Measurements from ENCODE around the gene LHFPL3. TPM values are rescaled to one million over a fixed set of nuclear protein-coding genes. Genes with fewer than 3 reads are reported as not detected.
"Not testable (repeated sequence)": the region's sequence is repeated elsewhere in the genome, so short reads cannot be mapped to it uniquely, and the experiment has no call there.

LHFPL3 gene
- polyA plus RNA-seq, 1 donor = not detected

DNA sequence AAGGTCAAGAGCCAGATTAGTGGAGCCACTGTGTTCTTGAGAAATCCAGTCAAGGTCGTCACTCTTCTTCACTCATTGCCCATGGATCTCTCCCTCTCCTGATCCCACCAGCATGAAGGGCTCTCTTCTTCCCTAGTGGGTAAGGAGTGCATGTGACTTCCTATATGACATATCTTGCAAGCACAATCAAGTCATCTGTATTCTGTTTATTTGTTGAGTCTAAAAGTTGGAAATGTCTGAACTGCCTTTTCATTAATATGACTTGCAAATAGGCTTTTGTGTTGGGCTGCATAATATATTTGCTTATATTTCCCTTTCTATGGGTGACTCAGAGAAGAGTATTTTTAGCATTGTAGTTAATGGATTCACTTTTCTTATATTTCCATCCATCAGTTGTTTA lies 371.9 kb downstream of the LHFPL3 start:
- no peak for DNase-seq

- DNase-seq = not testable (repeated sequence)
These were observed 392.6 kb downstream of the LHFPL3 start for GRCh38 chr7:104721027-104721426.

GRCh38 chr7:104723001-104723400 lies 394.6 kb downstream of the LHFPL3 start:
- DNase-seq = no peak

DNA sequence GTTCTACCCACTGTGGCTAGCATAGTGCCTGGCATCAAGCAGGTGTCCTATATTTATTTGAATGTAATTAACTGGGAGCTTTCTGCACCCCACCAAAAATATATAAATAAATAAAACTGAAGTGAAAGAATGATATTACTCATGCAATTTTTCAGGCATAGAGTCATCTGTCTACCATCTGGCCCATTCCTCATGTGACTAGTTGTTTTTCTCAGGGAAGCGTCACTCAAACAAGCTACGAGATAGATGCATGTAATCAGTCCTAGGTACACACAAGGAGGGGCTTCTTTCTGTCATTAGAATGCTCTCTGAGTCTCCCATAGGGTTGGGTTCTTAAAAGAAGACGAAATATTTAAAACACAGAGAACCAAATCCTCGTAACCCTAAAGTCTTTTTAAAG lies 430.1 kb downstream of the LHFPL3 start:
- DNase-seq = no peak

- DNase-seq = no peak
These were observed 433.5 kb downstream of the LHFPL3 start for GRCh38 chr7:104761892-104762291.

DNA sequence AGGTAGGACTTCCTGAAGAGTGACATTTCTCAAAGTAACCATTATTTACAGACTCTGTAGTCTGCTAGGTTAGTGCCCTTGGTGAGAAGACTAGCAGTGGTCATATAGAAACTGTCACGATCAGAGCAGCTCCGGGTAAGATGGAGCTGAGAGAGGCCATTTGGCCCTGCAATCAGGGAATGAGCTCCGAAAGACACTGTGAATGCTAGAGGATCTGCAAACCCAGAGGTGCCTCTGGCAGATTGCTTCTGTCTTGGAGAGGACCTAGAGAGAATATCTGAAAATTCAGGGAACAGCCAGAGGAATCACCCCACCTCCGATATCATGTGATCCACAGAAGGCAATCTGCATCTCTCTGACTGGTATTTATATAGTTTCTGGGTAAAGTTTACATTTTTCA lies 438.7 kb downstream of the LHFPL3 start:
- no peak for DNase-seq

GRCh38 chr7:104767826-104768536 lies 439.6 kb downstream of the LHFPL3 start:
- no peak for DNase-seq

DNA sequence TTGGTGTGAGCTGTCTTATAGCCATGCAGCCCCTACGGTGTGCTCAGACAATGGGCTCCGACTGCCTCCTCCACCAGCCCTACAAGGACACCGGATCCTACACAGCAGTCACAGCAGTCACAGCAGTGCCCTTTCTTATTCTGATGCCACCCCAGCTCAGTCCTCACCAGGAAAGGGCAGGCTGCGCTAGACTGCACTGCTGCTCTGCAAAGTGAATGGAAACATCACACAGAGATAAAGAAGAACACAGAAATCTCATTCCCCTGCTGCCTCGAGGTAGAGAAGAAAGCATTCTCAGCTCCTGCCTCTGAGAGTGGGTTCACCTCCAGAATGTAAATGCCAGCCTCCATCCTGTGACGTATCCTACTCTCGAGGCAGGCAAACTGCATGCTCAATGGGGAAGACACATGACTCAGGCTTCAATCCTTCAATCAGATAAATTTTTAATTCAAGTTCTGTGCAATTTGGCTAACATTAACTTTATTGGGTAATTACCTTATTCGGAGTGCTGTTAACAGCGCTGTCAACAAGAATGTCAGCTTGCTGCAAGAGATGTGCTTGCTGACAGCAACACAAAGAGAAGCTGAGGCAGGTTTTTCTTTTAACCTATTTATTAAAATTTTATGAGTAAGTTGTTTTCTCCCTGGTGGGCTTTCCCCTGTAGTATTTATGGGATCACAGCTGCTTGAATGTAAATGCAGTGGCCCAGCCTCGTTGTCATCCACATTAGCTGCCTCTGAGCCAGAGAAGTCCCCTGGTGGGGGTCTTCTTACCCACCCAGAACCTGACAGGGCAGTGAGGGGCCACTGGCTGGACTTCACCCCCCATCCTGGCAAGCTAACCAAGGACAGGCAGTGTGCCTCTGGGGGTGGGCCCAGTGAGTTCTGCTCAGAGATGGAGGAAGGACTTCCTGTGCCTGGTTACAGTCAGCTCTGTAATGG lies 444.3 kb downstream of the LHFPL3 start:
- no peak for DNase-seq

DNA sequence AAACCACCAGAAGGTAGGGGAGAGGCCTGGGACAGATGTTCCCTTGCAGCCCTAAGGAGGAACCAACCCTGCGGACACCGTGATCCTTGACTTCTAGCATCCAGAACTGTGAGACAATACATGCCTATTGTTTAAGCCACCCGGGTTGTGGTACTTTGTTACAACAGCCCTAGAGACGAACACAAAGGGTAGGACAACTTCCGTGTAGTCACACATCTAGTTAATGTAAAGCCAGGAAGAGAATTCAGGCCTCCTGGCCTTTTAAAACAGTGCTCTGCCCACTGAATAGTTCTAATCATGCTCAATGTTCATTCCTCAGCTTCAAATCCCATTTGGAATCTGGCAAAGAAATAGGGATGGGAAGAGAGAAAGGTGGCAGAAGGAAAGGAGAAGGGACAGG lies 445.4 kb downstream of the LHFPL3 start:
- no peak for DNase-seq

GRCh38 chr7:104775531-104775930 lies 447.1 kb downstream of the LHFPL3 start:
- no peak for DNase-seq

DNA sequence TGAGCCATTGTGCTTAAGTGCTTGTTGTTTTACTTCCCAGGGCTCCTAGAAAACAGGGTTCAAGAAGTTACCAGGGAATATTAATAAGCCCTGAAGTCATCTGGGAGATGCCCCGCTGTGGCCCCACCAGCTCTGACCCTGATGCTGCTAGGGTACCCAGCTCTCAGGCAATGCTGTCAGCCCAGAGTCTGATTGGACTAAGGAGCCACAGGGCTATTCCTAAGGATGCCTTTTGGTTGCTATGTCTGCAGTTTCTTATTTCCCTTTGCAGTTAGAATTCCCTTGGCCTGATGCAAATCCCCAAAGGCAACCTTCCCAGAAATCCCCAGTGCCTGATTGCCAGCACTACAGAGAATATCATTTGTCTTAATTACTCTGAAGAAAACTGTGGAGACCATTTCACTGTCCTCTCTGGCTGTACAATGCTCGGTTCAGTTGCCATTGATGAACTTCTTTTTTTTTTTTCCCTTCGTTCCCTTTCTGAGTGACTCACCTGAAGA lies 448.9 kb downstream of the LHFPL3 start:
- DNase-seq = no peak

- DNase-seq = no peak
These were observed 451.5 kb downstream of the LHFPL3 start for GRCh38 chr7:104779888-104780287.

DNA sequence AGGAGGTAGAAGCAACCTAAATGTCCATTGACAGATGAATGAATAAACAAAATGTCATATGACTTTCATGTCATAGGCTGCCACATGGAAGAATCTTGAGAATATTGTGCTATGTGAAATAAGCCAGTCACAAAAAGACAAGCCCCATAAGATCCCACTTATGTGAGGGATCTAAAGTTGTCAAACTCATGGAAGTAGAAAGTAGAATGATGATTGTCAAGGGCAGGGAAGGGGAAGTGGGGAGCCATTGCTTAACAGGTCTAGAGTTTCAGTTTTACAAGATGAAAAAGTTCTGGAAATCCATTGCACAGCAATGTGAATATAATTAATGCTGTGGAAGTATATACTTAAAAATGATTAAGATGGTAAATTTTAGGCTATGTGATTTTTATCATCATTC lies 456.3 kb downstream of the LHFPL3 start:
- DNase-seq = no peak

DNA sequence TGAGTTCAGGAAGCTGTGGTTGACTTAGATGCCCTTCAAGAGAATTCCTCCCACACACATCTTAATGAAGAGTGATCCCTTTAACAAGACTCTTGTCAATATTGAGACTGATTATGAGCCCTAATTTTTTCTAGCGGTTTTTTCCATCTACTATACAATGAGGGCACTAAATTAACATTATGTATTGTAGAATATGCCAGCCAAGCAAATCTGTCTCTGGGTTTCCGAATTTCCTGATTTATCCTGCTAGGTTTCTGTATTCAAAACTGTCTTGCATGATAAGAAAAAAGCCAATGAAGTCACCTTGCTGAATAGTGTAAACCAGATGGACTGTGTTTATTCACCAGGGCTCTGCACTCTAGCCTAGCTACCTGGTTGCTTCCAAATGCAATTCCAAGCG lies 461.4 kb downstream of the LHFPL3 start:
- no peak for DNase-seq

DNA sequence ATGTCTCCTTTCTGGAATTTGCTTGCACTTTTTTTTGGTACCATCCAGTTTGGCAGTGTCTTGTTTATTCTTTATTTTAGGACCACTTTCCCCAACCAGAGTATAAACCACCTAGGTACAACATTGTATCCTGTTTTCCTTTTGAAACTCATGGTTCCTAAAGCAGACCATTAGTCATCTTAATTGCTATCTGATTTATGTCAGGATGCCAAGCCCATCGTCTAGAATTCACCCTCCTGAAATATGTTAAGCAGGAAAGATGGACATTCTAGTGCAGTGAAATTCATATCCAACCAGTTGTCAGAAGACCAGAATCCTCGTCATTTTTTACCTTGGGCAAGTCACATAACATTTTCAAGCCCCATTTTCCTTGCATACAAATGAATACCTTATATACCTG lies 462.0 kb downstream of the LHFPL3 start:
- no peak for DNase-seq

- DNase-seq = no peak
These were observed 462.7 kb downstream of the LHFPL3 start for GRCh38 chr7:104791080-104791479.

DNA sequence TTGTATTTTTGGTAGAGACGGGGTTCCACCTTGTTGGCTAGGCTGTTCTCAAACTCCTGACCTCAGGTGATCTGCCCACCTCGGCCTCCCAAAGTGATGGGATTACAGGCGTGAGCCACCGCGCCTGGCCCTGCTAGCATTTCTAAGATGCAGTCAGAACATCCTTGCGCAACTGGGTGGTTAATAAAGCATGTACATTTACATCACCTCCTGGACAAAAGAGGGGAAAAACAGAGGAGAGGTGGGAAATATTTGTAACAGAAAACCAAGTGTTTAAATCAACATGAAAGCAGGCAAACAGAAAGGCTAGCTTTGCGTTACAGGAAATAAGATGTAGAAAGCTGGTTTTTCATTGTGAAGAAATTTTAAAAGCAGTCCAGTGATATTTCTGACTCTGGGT lies 464.7 kb downstream of the LHFPL3 start:
- DNase-seq = no peak

DNA sequence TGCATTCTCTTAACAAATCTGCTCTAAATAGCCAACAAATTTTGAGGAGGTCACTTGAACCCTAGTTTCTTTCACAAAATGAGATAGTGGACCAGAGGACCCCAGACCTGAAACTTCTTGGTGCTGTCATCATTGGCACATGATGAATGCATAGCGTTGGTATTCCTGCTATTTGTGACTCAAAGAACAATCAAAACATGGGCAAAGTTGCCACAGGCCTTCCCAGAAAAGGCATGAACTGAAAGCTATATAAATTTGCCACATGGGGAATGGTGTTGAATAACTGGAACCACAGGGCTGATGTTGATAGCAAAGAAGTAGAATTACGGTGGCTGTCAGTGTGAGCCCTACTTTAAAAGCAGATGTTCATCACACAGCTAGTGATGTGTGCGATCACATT lies 465.8 kb downstream of the LHFPL3 start:
- DNase-seq = no peak

- DNase-seq = no peak
These were observed 466.2 kb downstream of the LHFPL3 start for GRCh38 chr7:104794589-104794988.

GRCh38 chr7:104795086-104795485 lies 466.7 kb downstream of the LHFPL3 start:
- DNase-seq = no peak

- DNase-seq = no peak
These were observed 467.4 kb downstream of the LHFPL3 start for GRCh38 chr7:104795616-104796398.

DNA sequence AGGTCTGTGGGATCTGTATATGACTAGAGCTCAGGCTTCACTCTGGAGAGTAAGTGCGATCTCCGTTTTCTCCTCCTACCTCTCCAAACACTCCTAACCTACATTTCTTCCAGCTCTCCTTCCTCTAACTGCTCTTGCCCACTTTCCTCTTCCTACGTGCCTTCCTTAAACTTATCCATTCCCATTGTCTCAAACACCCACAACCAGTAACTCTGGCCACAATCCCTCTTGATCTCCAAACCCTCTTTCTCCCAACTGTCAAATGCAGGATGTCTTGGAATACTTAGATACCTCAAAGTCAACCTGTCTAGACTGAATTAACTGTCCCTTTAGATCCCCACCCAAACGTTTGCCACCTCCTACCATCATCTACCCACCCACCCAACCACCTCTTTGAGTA lies 471.9 kb downstream of the LHFPL3 start:
- no peak for DNase-seq

- DNase-seq = no peak
These were observed 472.6 kb downstream of the LHFPL3 start for GRCh38 chr7:104801022-104801421.
